LHCN-M2 (cell line): ENCODE results near the gene PGAM5. TPM values are rescaled to one million over a fixed set of nuclear protein-coding genes. Genes with fewer than 3 reads are reported as not detected.
A peak's percentile ranks its signal among the peaks of the same experiment; 100 is the strongest.

ENCODE experiments used
- DNase-seq: peaks from one replicate; pipeline ENCODE4 v3.0.0-alpha.2; 2012; ENCODE audit warnings: low read depth
- polyA plus RNA-seq: library from polyadenylated mRNA; unstranded; fragments of >200 nt; gene quantifications from one replicate; pipeline ENCODE4 v1.2.1, GENCODE V29; 2012; ENCODE audit warnings: missing spikeins
- total RNA-seq: library from RNA; depleted of rRNA; stranded (reverse); fragments of >200 nt; gene quantifications from 2 replicates; pipeline ENCODE4 v1.2.3, GENCODE V29; 2014; rRNA removed

PGAM5 gene
- 42.4 and 48.8 TPM in 2 replicates for total RNA-seq
- polyA plus RNA-seq: 20.6 TPM

DNA sequence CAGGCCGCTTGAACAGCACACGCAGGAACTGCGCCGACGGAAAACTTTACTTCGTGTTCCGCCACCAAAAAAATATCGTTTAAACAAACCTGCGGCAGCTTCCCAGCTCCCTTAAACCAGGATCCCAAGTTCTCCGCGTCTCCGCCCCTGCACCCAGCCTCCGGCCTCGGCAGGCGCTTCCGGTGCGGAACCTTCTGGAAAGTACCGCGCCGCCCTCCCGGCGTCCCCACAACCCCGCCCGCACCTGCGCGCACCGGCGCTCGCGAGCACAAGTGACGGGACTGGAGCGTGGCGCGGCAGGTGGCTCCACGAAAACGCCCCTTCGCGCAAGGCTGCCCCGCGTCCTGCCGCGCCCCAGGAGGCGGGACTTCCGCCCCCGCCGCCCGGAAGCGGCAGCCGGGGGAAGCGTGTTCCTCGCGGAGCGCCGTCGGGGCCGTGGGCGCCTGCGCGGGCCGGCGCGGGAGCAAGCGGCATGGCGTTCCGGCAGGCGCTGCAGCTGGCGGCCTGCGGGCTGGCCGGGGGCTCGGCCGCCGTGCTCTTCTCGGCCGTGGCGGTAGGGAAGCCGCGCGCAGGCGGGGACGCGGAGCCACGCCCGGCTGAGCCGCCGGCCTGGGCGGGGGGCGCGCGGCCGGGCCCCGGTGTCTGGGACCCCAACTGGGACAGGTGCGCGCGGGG lies at the start of gene PGAM5:
TSS of gene PGAM5 (plus strand) at position 438 of the 675 bp plus-strand sequence. CDS start at position 473, 35 bp downstream.
- DNase-seq: peak; percentile 72

DNA sequence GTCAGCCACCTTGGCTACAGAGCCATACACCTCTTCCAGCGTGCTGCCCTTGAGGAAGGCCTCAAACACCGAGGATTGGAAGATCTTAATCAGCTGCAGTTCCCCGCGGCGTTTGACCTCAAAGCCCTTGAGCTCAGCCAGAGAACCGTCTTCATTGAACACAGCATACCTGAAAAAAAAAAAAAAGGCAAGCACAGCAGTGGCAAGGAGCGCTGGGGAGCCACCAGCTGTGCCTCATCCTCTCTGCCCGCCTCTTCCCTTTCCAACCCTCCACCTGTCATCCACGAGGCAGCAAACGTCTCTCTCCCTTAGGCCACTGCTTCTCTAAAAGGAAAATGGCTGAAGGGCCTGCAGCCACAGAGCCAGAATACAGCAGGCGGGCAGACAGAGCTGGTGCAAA lies 49.6 kb upstream of the PGAM5 start:
- no peak for DNase-seq

DNA sequence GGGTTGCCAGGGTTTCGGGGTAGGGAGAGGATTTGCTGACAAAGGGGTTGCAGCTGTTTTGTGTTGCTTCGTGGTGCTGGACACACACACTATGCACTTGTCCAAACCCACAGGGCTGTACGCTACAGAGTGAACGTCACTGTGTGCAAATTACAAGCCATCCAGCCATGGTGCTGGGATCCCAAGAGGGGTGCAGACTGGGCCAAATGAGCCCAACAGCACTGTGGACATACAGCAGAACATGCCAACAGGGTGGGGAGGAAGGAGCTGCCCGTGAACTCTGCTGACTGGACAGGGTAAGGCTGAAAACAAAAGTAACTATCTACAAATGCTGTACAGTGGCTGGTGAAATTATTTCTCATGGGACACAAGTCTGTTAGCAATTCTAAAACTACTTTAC lies 48.7 kb upstream of the PGAM5 start:
- no peak for DNase-seq

DNA sequence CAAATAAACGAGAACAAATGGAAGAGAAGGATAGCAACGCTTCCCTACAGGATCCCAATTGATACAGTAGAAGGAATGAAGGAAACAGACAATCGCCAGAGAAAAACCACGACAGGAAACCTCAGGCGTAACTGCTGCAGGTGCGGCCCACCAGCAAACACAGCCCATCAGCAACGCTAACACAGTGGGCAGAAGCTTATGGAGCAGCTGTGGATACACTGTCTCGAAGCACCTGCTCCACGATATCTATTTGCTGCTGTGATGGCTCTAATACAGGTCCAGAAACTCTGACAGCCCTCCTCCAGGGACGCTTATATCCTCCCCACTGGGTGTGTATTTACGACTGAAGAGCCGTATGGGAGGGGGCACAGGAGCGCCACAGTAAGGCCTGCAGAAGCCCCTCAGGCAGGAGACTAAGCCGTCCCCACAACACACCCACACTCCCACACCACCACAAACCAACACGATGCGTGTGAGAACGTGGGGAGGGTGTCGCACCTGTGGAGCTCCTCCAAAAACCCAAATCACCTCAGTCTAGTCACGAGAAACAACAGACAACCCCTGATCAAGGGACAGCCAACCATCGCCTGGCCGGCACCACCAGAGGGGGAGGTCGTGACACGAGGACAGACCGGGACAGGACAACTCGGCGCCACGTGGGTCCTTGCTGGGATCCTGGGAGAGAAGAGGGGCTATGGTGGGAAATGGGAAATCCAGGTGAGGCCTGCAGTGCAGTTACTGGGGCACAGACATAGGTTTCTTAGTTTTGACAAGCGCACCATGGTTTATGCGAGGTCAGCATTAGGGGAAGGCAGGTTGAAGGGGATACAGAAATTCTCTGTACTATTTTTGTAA lies 47.5 kb upstream of the PGAM5 start:
- DNase-seq: no peak

GRCh38 chr12:132664206-132665148 lies 46.2 kb upstream of the PGAM5 start:
- DNase-seq: no peak

- no peak for DNase-seq
These were observed 45.5 kb upstream of the PGAM5 start for GRCh38 chr12:132665149-132665491.

DNA sequence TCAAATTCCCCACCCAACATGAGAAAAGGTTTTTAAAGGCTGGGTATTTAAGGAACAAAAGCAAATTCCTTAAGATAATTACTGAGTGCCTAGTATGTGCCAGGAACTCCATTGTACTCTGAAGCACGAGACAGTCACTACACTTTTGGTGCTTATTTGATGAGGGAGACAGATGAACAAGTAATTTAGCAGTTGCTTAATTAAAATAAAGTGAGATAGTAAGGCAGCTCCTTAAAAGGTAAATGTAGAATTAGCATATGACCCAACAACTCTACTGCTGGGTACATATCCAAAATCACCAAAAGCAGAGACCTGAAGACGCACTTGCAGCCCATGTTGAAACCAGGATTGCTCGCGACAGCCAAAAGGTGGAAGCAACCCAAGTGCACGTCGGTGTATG lies 44.8 kb upstream of the PGAM5 start:
- no peak for DNase-seq

- DNase-seq: no peak
These were observed 42.2 kb upstream of the PGAM5 start for GRCh38 chr12:132668191-132669088.

- DNase-seq: no peak
These were observed 41.3 kb upstream of the PGAM5 start for GRCh38 chr12:132669166-132669879.

GRCh38 chr12:132672116-132672515 lies 38.5 kb upstream of the PGAM5 start:
- DNase-seq: no peak

DNA sequence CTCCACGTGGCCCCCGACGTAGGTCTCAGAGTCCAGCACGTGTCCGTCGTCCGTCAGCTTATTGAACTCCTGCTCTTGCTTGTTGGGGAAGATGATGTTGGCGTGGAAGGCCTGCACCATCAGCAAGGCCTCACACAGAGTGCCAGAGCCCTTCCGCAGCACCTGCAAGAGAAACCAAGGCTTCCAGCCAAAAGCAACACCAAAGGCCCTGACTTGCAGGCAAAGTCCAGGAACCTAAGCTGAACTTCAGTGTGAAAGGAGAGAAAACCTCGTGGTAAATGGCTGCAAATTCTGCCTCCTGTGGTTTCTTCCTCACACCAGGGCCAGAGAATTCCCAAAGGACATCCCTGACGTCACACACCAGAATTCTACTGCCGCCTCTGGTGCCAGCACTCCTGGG lies 38.0 kb upstream of the PGAM5 start:
- DNase-seq: no peak

GRCh38 chr12:132673288-132674179 lies 37.1 kb upstream of the PGAM5 start:
- DNase-seq: no peak

- DNase-seq: no peak
These were observed 36.1 kb upstream of the PGAM5 start for GRCh38 chr12:132674561-132674960.

GRCh38 chr12:132675757-132676432 lies 34.7 kb upstream of the PGAM5 start:
- no peak for DNase-seq

GRCh38 chr12:132677492-132677891 lies 33.1 kb upstream of the PGAM5 start:
- DNase-seq: no peak

- no peak for DNase-seq
These were observed 25.2 kb upstream of the PGAM5 start for GRCh38 chr12:132685400-132685799.

- DNase-seq: peak; percentile 6
These were observed 23.8 kb upstream of the PGAM5 start for GRCh38 chr12:132686825-132687210.
